Parathyroid adenoma (tissue), 2 donors: ENCODE measurements around the gene ZCCHC14.

Experiments
- H2AFZ ChIP-seq: fragments of 300-600 bp; sonication (generic); one replicate; pipeline ENCODE4 v1.7.0; 2017; ENCODE audit warnings: antibody characterized with exemption, mild to moderate bottlenecking
- H3K27ac ChIP-seq: fragments of 300-600 bp; sonication (generic); one replicate; pipeline ENCODE4 v1.7.0; 2017
- H3K27me3 ChIP-seq: fragments of 300-600 bp; sonication (generic); one replicate; pipeline ENCODE4 v1.7.0; 2017; ENCODE audit warnings: low read length; ENCODE audit not compliant: control insufficient read depth, insufficient read depth
- H3K36me3 ChIP-seq: fragments of 300-600 bp; sonication (generic); one replicate; pipeline ENCODE4 v1.7.0; 2017; ENCODE audit warnings: low read length; ENCODE audit not compliant: control insufficient read depth, insufficient read depth
- H3K4me1 ChIP-seq: fragments of 300-600 bp; sonication (generic); one replicate; pipeline ENCODE4 v1.7.0; 2017; ENCODE audit warnings: control low read depth
- H3K4me2 ChIP-seq: fragments of 300-600 bp; sonication (generic); one replicate; pipeline ENCODE4 v1.7.0; 2017; ENCODE audit warnings: low read length
- H3K4me3 ChIP-seq: fragments of 300-600 bp; sonication (generic); one replicate; pipeline ENCODE4 v1.7.0; 2017; ENCODE audit warnings: low read depth, low read length
- H3K79me2 ChIP-seq: fragments of 300-600 bp; sonication (generic); one replicate; pipeline ENCODE4 v1.7.0; 2017; ENCODE audit warnings: control low read depth
- H3K9ac ChIP-seq: fragments of 300-600 bp; sonication (generic); one replicate; pipeline ENCODE4 v1.7.0; 2017; ENCODE audit warnings: mild to moderate bottlenecking
- H3K9me3 ChIP-seq: fragments of 300-600 bp; sonication (generic); one replicate; pipeline ENCODE4 v1.7.0; 2017; ENCODE audit warnings: low read length; ENCODE audit not compliant: control insufficient read depth
- CTCF ChIP-seq: fragments of 300-600 bp; sonication (generic); IDR thresholded peaks from one replicate; pipeline ENCODE4 v1.7.0; 2017; ENCODE audit warnings: antibody characterized with exemption, mild to moderate bottlenecking
- donor health status: primary hyperparathyroidism.

The ZCCHC14 gene

GRCh38 chr16:87361916-87362619 is 130.8 kb downstream of the ZCCHC14 start:
- no peaks in the 10 kb centered on the region for H3K36me3 ChIP-seq
- peak overlapping the region; percentile 95 for H3K27ac ChIP-seq
- no peaks in the 10 kb centered on the region for H3K9me3 ChIP-seq
- no peaks in the 10 kb centered on the region for H3K27me3 ChIP-seq
- H3K4me3 ChIP-seq: no peak overlapping the region
- peaks cover 18% of the 10 kb centered on the region for H3K4me1 ChIP-seq
- H3K4me2 ChIP-seq: no peak overlapping the region
- no peak overlapping the region for H2AFZ ChIP-seq
- TF ChIP-seq CTCF: no peak
- H3K9ac ChIP-seq: no peak overlapping the region
- peaks cover 52% of the 10 kb centered on the region for H3K79me2 ChIP-seq

GRCh38 chr16:87360862-87361610 is 131.8 kb downstream of the ZCCHC14 start:
- Histone ChIP-seq H3K9me3 (no peaks in the 10 kb centered on the region), H3K4me2 (no peak overlapping the region), H2AFZ (no peak overlapping the region), H3K27ac (no peak overlapping the region), H3K79me2 (peaks cover 54% of the 10 kb centered on the region), H3K36me3 (no peaks in the 10 kb centered on the region), H3K4me1 (peaks cover 18% of the 10 kb centered on the region), H3K27me3 (no peaks in the 10 kb centered on the region), H3K9ac (no peak overlapping the region), H3K4me3 (no peak overlapping the region)
- no peak for TF ChIP-seq CTCF

- no peaks in the 10 kb centered on the region for H3K36me3 ChIP-seq
- peaks cover 10% of the 10 kb centered on the region for H3K4me1 ChIP-seq
- H3K4me3 ChIP-seq: no peak overlapping the region
- peaks cover 58% of the 10 kb centered on the region for H3K79me2 ChIP-seq
- no peak overlapping the region for H3K4me2 ChIP-seq
- no peak overlapping the region for H3K9ac ChIP-seq
- no peak for TF ChIP-seq CTCF
- no peak overlapping the region for H2AFZ ChIP-seq
- H3K9me3 ChIP-seq: no peaks in the 10 kb centered on the region
- H3K27me3 ChIP-seq: no peaks in the 10 kb centered on the region
- H3K27ac ChIP-seq: no peak overlapping the region
These were observed 133.7 kb downstream of the ZCCHC14 start for GRCh38 chr16:87359121-87359520.

- no peak overlapping the region for H3K4me3 ChIP-seq
- peaks cover 63% of the 10 kb centered on the region for H3K79me2 ChIP-seq
- H3K27ac ChIP-seq: no peak overlapping the region
- H3K9ac ChIP-seq: no peak overlapping the region
- no peak overlapping the region for H3K4me2 ChIP-seq
- H3K27me3 ChIP-seq: no peaks in the 10 kb centered on the region
- no peaks in the 10 kb centered on the region for H3K9me3 ChIP-seq
- no peak for TF ChIP-seq CTCF
- no peak overlapping the region for H2AFZ ChIP-seq
- no peaks in the 10 kb centered on the region for H3K36me3 ChIP-seq
- peaks cover 7% of the 10 kb centered on the region for H3K4me1 ChIP-seq
These were observed 134.1 kb downstream of the ZCCHC14 start for GRCh38 chr16:87358696-87359095.
